Measurements from ENCODE around the gene GHITM.
"Not testable (repeated sequence)": the region's sequence is repeated elsewhere in the genome, so short reads cannot be mapped to it uniquely, and the experiment has no call there.

DNA sequence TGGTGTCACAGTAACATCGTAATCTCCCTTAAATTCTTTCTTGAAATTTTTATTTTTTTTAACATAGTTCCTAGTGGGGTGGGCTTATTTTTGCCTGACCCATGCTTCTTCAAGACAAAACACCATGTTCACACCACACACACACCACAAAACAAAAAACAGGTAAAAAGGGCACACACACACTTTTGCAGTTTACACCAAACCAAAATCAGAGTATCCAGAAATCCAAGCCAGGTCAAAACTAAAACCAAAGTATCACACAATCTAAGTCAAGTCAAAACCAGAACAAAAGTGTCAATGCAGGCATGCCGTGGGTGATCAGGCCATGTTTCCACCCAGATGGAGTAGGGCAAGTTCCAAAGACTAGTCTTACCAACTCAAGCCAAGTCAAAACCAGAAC lies 31.9 kb downstream of the GHITM start:
- not testable (repeated sequence) for TF ChIP-seq CTCF, POLR2A (IDR thresholded peaks at IDR 0.05)
